PC-9 (cell line): Measurements from ENCODE around the gene MDP1. TPM values are rescaled to one million over a fixed set of nuclear protein-coding genes. Genes with fewer than 3 reads are reported as not detected.

Source experiments
- BruUV-seq: library from RNA; stranded (reverse); fragments of 400-500 nt; replicated peaks from 2 replicates; lab custom pipeline; 2021; lab: Mats Ljungman, UMichigan
- CTCF ChIA-PET: fragments of 300-600 bp; sonication (Branson Sonifier 250); formaldehyde crosslinking; loops from one replicate; lab custom pipeline; 2022; ENCODE audit warnings: antibody characterized with exemption; lab: Charles Lee
- POLR2A ChIA-PET: fragments of 300-600 bp; sonication (Branson Sonifier 250); formaldehyde crosslinking; loops from one replicate; lab custom pipeline; 2022; ENCODE audit warnings: antibody characterized with exemption; ENCODE audit not compliant: unreplicated experiment; lab: Charles Lee
- DNase-seq, 2 experiments: peaks; one replicate each; pipeline versions ENCODE4 v3.0.0 to v3.0.0-alpha.2; 2015 to 2022; ENCODE audit warnings: mixed read lengths in 1 of 2
- H2AFZ ChIP-seq: fragments of 200-600 bp; sonication (generic); 2 replicates; pipeline ENCODE4 v1.8.1; 2017; ENCODE audit warnings: antibody characterized with exemption
- H3F3A ChIP-seq: fragments of 200-600 bp; sonication (generic); 2 replicates; pipeline ENCODE4 v1.8.1; 2017; ENCODE audit warnings: antibody characterized with exemption, mild to moderate bottlenecking, low read depth; ENCODE audit not compliant: insufficient read depth
- H3K27ac ChIP-seq: fragments of 200-600 bp; sonication (generic); 2 replicates; pipeline ENCODE4 v1.6.1; 2016; ENCODE audit warnings: mixed run types
- H3K27me3 ChIP-seq: fragments of 200-600 bp; sonication (generic); 2 replicates; pipeline ENCODE4 v1.6.1; 2016; ENCODE audit warnings: low read depth, mixed run types; ENCODE audit not compliant: insufficient read depth
- H3K36me3 ChIP-seq: fragments of 200-600 bp; sonication (generic); 2 replicates; pipeline ENCODE4 v1.6.1; 2016; ENCODE audit warnings: low read depth, mixed run types
- H3K4me1 ChIP-seq: fragments of 200-600 bp; sonication (generic); replicated peaks from 2 replicates; pipeline ENCODE4 v1.6.1; 2016; ENCODE audit warnings: mixed run types; ENCODE audit not compliant: insufficient read depth
- H3K4me2 ChIP-seq: fragments of 200-600 bp; sonication (generic); 2 replicates; pipeline ENCODE4 v1.6.1; 2017; ENCODE audit warnings: mixed run types
- H3K4me3 ChIP-seq: fragments of 200-600 bp; sonication (generic); 2 replicates; pipeline ENCODE4 v1.6.1; 2016; ENCODE audit warnings: mixed run types
- H3K79me2 ChIP-seq: fragments of 200-600 bp; sonication (generic); 2 replicates; pipeline ENCODE4 v1.6.1; 2017; ENCODE audit warnings: low read depth, mixed run types
- H3K9me2 ChIP-seq: fragments of 200-600 bp; sonication (generic); 2 replicates; pipeline ENCODE4 v1.8.1; 2017; ENCODE audit warnings: mild to moderate bottlenecking; ENCODE audit not compliant: insufficient read depth
- H3K9me3 ChIP-seq: fragments of 200-600 bp; sonication (generic); 2 replicates; pipeline ENCODE4 v1.8.1; 2016; ENCODE audit warnings: low read depth; ENCODE audit not compliant: insufficient read depth
- H4K20me1 ChIP-seq: fragments of 200-600 bp; sonication (generic); 2 replicates; pipeline ENCODE4 v1.8.1; 2017; ENCODE audit not compliant: insufficient read depth
- EZH2 ChIP-seq: fragments of 200-600 bp; sonication (generic); IDR thresholded peaks from 2 replicates; pipeline ENCODE4 v1.8.0; 2017; ENCODE audit warnings: antibody characterized with exemption, low read depth
- intact Hi-C: fragments of 100-400 bp; cut with micrococcal nuclease; formaldehyde crosslinking; loops from one replicate; pipeline ENCODE4 v1.10.0; 2022; ENCODE audit not compliant: unreplicated experiment
- total RNA-seq: library from RNA; stranded (reverse); gene quantifications from 2 replicates; pipeline ENCODE4 v1.2.3, GENCODE V29; 2021
- TF ChIP-seq, protein P1 (sequence below): fragments of 200-600 bp; sonication (generic); conservative IDR thresholded peaks from 2 replicates; pipeline ENCODE4 v1.6.1; 2017; ENCODE audit warnings: mixed run types, antibody characterized with exemption, mild to moderate bottlenecking, moderate library complexity

The MDP1 gene
- total RNA-seq, 1 experiment from 2014 or later: 8.7 TPM

DNA sequence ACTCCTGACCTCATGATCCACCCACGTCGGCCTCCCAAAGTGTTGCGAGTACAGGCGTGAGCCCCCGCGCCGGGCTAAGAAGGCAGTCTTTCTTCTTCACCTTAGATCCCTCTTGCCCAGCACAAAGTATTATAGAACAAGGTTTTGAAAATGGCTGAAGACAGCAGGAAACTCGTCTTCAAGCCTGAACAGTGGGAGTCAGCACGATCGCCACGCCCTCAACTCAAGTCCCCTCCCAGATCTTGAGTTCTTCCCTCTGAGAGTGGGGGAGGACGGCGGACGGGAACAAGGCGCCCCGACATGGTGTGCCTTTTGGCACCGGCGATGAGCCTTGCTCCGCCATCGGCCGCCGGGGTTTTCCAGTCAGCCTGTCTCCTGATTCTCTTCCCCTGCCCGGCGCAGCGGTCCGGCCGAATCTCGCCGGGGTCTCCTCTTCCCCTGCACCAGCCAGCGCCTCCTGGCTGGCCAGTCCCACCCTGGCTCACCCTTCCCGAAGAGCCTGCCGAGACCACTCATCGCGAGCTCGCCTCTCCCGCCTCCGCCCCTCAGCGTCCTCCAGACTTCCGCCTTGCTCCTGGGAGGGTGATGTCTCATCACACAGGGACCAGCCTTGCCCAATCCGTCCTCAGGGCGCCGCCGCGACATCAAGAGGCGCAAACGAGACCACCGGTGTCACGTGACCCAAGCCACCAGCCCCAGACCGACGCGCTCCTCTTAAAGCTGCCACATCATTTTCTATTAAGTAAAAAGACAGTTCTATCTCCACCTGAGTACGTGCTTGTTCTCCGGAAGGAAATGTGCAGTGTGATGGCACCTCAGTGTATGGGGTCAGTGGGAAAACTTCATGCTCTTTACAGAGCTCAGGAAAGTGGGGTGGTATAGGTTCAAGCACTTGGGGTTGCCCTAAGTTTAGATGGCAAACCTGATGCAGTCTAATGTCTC lies 2.7 kb downstream of the MDP1 start, which contains the start of gene CHMP4A:
CHMP4A (minus strand) TSS at position 565 of the 942 bp plus-strand sequence; CDS start at position 516, 49 bp downstream.
- TF ChIP-seq, protein P1, sequence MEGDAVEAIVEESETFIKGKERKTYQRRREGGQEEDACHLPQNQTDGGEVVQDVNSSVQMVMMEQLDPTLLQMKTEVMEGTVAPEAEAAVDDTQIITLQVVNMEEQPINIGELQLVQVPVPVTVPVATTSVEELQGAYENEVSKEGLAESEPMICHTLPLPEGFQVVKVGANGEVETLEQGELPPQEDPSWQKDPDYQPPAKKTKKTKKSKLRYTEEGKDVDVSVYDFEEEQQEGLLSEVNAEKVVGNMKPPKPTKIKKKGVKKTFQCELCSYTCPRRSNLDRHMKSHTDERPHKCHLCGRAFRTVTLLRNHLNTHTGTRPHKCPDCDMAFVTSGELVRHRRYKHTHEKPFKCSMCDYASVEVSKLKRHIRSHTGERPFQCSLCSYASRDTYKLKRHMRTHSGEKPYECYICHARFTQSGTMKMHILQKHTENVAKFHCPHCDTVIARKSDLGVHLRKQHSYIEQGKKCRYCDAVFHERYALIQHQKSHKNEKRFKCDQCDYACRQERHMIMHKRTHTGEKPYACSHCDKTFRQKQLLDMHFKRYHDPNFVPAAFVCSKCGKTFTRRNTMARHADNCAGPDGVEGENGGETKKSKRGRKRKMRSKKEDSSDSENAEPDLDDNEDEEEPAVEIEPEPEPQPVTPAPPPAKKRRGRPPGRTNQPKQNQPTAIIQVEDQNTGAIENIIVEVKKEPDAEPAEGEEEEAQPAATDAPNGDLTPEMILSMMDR: no peak
- TF ChIP-seq EZH2: no peak
- H3K4me2 ChIP-seq: peak within 1 kb of the TSS; percentile 91
- H3K9me2 ChIP-seq: no peaks in the 10 kb centered on the region
- H3K4me1 ChIP-seq: peaks cover 10% of the 10 kb centered on the region; the same call in 1 of the 2 replicates
- H3K9me3 ChIP-seq: no peaks in the 10 kb centered on the region
- peak within 1 kb of the TSS; percentile 90 for H2AFZ ChIP-seq
- peaks cover 14% of the 10 kb centered on the region; the same call in 1 of the 2 replicates for H3F3A ChIP-seq
- peak within 1 kb of the TSS; percentile 75 for H3K4me3 ChIP-seq
- H3K36me3 ChIP-seq: no peaks in the 10 kb centered on the region
- DNase-seq: peak; percentile 89 to 91
- BruUV-seq: TSS peak; percentile 70
- ChIA-PET POLR2A (interaction anchor here (0.6 to 0.8 kb wide), 5 partner anchors 18 to 98 kb away, joined by 3 to 4 read pairs (median 3); partner anchors contain the start of genes DCAF11, NOP9, NRL and RABGGTA), CTCF (interaction anchor here (0.7 kb wide), 1 partner anchor 99 kb away, joined by 3 read pairs; the partner anchor contains the start of gene DCAF11)
- peak within 1 kb of the TSS; percentile 88 for H3K27ac ChIP-seq
- intact Hi-C loops: loop anchor here (1.0 to 2.0 kb wide), 3 partner anchors 18 to 66 kb away; partner anchors contain the start of genes IRF9, PSME2, RNF31 and TM9SF1
- no peaks in the 10 kb centered on the region for H3K27me3 ChIP-seq
- H4K20me1 ChIP-seq: no peaks in the 10 kb centered on the region
- peaks cover 13% of the 10 kb centered on the region for H3K79me2 ChIP-seq

GRCh38 chr14:24211311-24211710 lies 4.6 kb downstream of the MDP1 start:
- no peak overlapping the region for H3K4me3 ChIP-seq
- peaks cover 10% of the 10 kb centered on the region; the same call in 1 of the 2 replicates for H3K4me1 ChIP-seq
- no peaks in the 10 kb centered on the region for H3K36me3 ChIP-seq
- ChIA-PET CTCF (no interaction called here), POLR2A (no interaction called here)
- no peaks in the 10 kb centered on the region for H3K9me2 ChIP-seq
- H3F3A ChIP-seq: peaks cover 14% of the 10 kb centered on the region; the same call in 1 of the 2 replicates
- no peak for DNase-seq
- H3K27me3 ChIP-seq: no peaks in the 10 kb centered on the region
- peaks cover 13% of the 10 kb centered on the region for H3K79me2 ChIP-seq
- no TSS peak for BruUV-seq
- intact Hi-C loops: no loop called here
- TF ChIP-seq EZH2: no peak
- TF ChIP-seq, protein P1: no peak
- 0 out of 2 replicates have a peak overlapping the region, but pooled peaks have one; percentile 91 for H3K4me2 ChIP-seq
- H2AFZ ChIP-seq: no peak overlapping the region
- H4K20me1 ChIP-seq: no peaks in the 10 kb centered on the region
- H3K9me3 ChIP-seq: no peaks in the 10 kb centered on the region
- H3K27ac ChIP-seq: no peak overlapping the region

- no peaks in the 10 kb centered on the region for H3K27me3 ChIP-seq
- H3K27ac ChIP-seq: no peak overlapping the region
- intact Hi-C loops: no loop called here
- ChIA-PET POLR2A (no interaction called here), CTCF (no interaction called here)
- peaks cover under 1% of the 10 kb centered on the region; the same call in 1 of the 2 replicates for H3F3A ChIP-seq
- no peak for DNase-seq
- H3K9me2 ChIP-seq: no peaks in the 10 kb centered on the region
- H4K20me1 ChIP-seq: no peaks in the 10 kb centered on the region
- TF ChIP-seq, protein P1: no peak
- TF ChIP-seq EZH2: no peak
- no peak overlapping the region for H2AFZ ChIP-seq
- H3K4me3 ChIP-seq: no peak overlapping the region
- H3K4me1 ChIP-seq: no peaks in the 10 kb centered on the region
- no TSS peak for BruUV-seq
- H3K4me2 ChIP-seq: no peak overlapping the region
- H3K36me3 ChIP-seq: no peaks in the 10 kb centered on the region
- no peaks in the 10 kb centered on the region for H3K9me3 ChIP-seq
- peaks cover 13% of the 10 kb centered on the region for H3K79me2 ChIP-seq
Measured at GRCh38 chr14:24207625-24208024, 8.2 kb downstream of the MDP1 start.
